ENCODE results near the gene GRK4.

Gene GRK4

GRCh38 chr4:3013839-3014350, 50.5 kb downstream of the GRK4 start:
- DNase-seq (ENCODE audit: low spot score): no peak

GRCh38 chr4:3016961-3017360, 53.6 kb downstream of the GRK4 start:
- no peak for DNase-seq (ENCODE audit: low spot score)

- DNase-seq (ENCODE audit: low spot score): no peak
Measured at GRCh38 chr4:3017504-3017903, 54.1 kb downstream of the GRK4 start.

GRCh38 chr4:3019145-3019846, 55.9 kb downstream of the GRK4 start:
- DNase-seq (ENCODE audit: low spot score): no peak

GRCh38 chr4:3021127-3021526, 57.8 kb downstream of the GRK4 start:
- no peak for DNase-seq (ENCODE audit: low spot score)

GRCh38 chr4:3021627-3022026, 58.3 kb downstream of the GRK4 start:
- DNase-seq (ENCODE audit: low spot score): no peak

GRCh38 chr4:3022112-3022511, 58.7 kb downstream of the GRK4 start:
- DNase-seq (ENCODE audit: low spot score): no peak

- no peak for DNase-seq (ENCODE audit: low spot score)
Measured at GRCh38 chr4:3022651-3023050, 59.3 kb downstream of the GRK4 start.

- no peak for DNase-seq (ENCODE audit: low spot score)
Measured at GRCh38 chr4:3025881-3026280, 62.5 kb downstream of the GRK4 start.

GRCh38 chr4:3026540-3026939, 63.2 kb downstream of the GRK4 start:
- no peak for DNase-seq (ENCODE audit: low spot score)

GRCh38 chr4:3029464-3029863, 66.1 kb downstream of the GRK4 start:
- DNase-seq (ENCODE audit: low spot score): no peak

GRCh38 chr4:3030566-3031356, 67.4 kb downstream of the GRK4 start:
- no peak for DNase-seq (ENCODE audit: low spot score)

- no peak for DNase-seq (ENCODE audit: low spot score)
Measured at GRCh38 chr4:3031357-3032082, 68.1 kb downstream of the GRK4 start.

- no peak for DNase-seq (ENCODE audit: low spot score)
Measured at GRCh38 chr4:3034231-3034630, 70.9 kb downstream of the GRK4 start.

- no peak for DNase-seq (ENCODE audit: low spot score)
Measured at GRCh38 chr4:3035249-3035648, 71.9 kb downstream of the GRK4 start.

GRCh38 chr4:3035674-3036073, 72.3 kb downstream of the GRK4 start:
- DNase-seq (ENCODE audit: low spot score): no peak

- no peak for DNase-seq (ENCODE audit: low spot score)
Measured at GRCh38 chr4:3036131-3036952, 73.0 kb downstream of the GRK4 start.

- peak; percentile 14 for DNase-seq (ENCODE audit: low spot score)
Measured at GRCh38 chr4:3037957-3038461, 74.6 kb downstream of the GRK4 start.

- DNase-seq (ENCODE audit: low spot score): no peak
Measured at GRCh38 chr4:3039706-3040366, 76.5 kb downstream of the GRK4 start.

- no peak for DNase-seq (ENCODE audit: low spot score)
Measured at GRCh38 chr4:3040452-3041191, 77.3 kb downstream of the GRK4 start.
